Measurements from ENCODE around the gene PCBP3.

The PCBP3 gene

DNA sequence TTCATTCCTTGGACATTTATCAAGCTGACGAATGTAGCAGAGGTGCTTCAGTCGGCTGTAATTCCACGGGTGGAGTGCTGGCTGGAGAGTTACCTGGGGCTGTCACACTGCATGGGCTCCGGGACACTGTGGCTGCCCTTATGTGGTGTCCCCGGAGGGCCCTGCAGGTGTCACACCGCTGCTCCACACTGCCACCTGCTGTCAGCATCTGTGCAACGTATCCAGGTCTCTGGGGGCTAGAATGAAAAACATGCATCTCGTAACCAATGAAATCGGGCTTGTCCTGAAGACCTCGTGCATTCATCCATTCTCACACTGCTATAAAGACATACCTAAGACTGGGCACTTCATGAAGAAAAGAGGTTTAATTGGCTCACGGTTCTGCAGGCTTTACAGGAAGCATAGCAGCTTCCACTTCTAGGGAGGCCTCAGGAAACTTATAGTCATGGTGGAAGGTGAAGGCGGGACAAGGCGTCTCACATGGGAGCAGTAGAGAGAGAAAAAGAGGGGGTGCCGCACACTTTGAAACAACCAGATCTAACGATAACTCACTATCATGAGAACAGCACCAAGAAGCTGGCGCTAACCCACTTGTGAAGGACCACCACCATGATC is 46.7 kb upstream of the PCBP3 start:
- H3K27ac ChIP-seq (ENCODE audit: low read depth, low read length): no peak overlapping the region
- no peaks in the 10 kb centered on the region for H3K9me2 ChIP-seq (replicated peaks; ENCODE audit: insufficient read depth, low read length)
- no peak overlapping the region for H3K9ac ChIP-seq (ENCODE audit: low read length)
- no peak overlapping the region for H3K4me3 ChIP-seq (ENCODE audit: insufficient read depth, low read length, poor library complexity, severe bottlenecking)
- H3K9me3 ChIP-seq (ENCODE audit: insufficient read depth, low read length): no peaks in the 10 kb centered on the region
- peak; percentile 72 for TF ChIP-seq CTCF (IDR thresholded peaks at IDR 0.05; ENCODE audit: insufficient read depth, low read length, poor library complexity, severe bottlenecking)
- TF ChIP-seq EZH2phosphoT487 (conservative IDR thresholded peaks at IDR 0.05; ENCODE audit: low read length): no peak
- no peaks in the 10 kb centered on the region for H3K79me2 ChIP-seq (ENCODE audit: insufficient read depth, low read length)
- no peak overlapping the region for H3K4me2 ChIP-seq (ENCODE audit: low read depth, low read length, poor library complexity, severe bottlenecking)
- no peaks in the 10 kb centered on the region for H3K27me3 ChIP-seq (ENCODE audit: low read length)
- no peaks in the 10 kb centered on the region for H3K36me3 ChIP-seq (ENCODE audit: low read length)
- H2AFZ ChIP-seq (ENCODE audit: low read depth, low read length, severe bottlenecking): no peak overlapping the region
- no peaks in the 10 kb centered on the region for H4K20me1 ChIP-seq (ENCODE audit: low read depth, low read length)
- H3F3A ChIP-seq (ENCODE audit: insufficient read depth): no peaks in the 10 kb centered on the region

DNA sequence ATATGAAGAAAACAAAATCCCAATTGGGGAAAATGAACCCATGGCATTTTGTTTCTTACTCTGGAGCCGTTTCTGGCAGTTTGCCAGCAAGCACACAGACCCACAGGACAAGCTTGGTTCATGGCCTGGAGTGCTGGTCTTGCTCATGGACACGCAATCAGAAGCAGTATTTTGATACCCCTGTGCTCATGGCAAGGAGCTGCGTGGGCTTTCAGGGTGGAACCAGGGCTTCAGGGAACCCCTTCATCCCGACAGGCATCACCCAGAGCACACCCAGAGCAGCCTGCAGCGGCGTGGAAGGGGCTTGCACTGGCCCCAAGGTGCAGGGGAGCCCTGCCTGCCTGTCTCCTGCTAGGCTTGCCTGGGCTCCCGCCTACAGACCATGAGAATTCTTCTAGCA is 45.4 kb upstream of the PCBP3 start:
- Histone ChIP-seq H3K27ac (ENCODE audit: low read depth, low read length) (no peak overlapping the region), H3K27me3 (ENCODE audit: low read length) (no peaks in the 10 kb centered on the region), H2AFZ (ENCODE audit: low read depth, low read length, severe bottlenecking) (no peak overlapping the region), H3K4me2 (ENCODE audit: low read depth, low read length, poor library complexity, severe bottlenecking) (no peak overlapping the region), H3K9ac (ENCODE audit: low read length) (no peak overlapping the region), H3K9me2 (replicated peaks; ENCODE audit: insufficient read depth, low read length) (no peaks in the 10 kb centered on the region), H3K36me3 (ENCODE audit: low read length) (no peaks in the 10 kb centered on the region), H3F3A (ENCODE audit: insufficient read depth) (no peaks in the 10 kb centered on the region), H3K4me3 (ENCODE audit: insufficient read depth, low read length, poor library complexity, severe bottlenecking) (no peak overlapping the region), H3K79me2 (ENCODE audit: insufficient read depth, low read length) (no peaks in the 10 kb centered on the region), H4K20me1 (ENCODE audit: low read depth, low read length) (no peaks in the 10 kb centered on the region), H3K9me3 (ENCODE audit: insufficient read depth, low read length) (no peaks in the 10 kb centered on the region)
- no peak for TF ChIP-seq CTCF (IDR thresholded peaks at IDR 0.05; ENCODE audit: insufficient read depth, low read length, poor library complexity, severe bottlenecking)
- no peak for TF ChIP-seq EZH2phosphoT487 (conservative IDR thresholded peaks at IDR 0.05; ENCODE audit: low read length)

DNA sequence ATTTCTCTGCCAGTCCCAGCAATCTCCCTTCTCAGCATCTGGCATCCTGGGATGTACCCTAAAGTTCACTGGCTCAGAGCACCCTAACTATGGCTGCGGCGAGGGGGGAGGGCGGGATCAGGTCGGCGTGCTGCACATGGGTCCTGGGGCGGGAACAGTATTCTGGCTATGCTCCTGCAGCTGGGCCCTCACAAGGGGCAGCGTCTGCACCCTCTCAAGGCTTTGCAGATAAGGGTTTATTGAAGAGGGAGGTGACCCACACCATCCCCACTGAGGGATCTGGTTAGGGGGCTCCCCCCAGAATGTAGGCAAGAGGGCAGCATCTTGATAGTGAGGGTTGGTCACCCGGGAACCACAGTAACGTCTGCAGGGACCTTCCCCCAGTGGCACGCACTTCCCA is 44.9 kb upstream of the PCBP3 start:
- Histone ChIP-seq H3K4me2 (ENCODE audit: low read depth, low read length, poor library complexity, severe bottlenecking) (no peak overlapping the region), H2AFZ (ENCODE audit: low read depth, low read length, severe bottlenecking) (no peak overlapping the region), H3K9ac (ENCODE audit: low read length) (no peak overlapping the region), H4K20me1 (ENCODE audit: low read depth, low read length) (no peaks in the 10 kb centered on the region), H3K4me3 (ENCODE audit: insufficient read depth, low read length, poor library complexity, severe bottlenecking) (no peak overlapping the region), H3K9me2 (replicated peaks; ENCODE audit: insufficient read depth, low read length) (no peaks in the 10 kb centered on the region), H3K9me3 (ENCODE audit: insufficient read depth, low read length) (no peaks in the 10 kb centered on the region), H3K36me3 (ENCODE audit: low read length) (no peaks in the 10 kb centered on the region; the same call in 1 of the 2 replicates), H3F3A (ENCODE audit: insufficient read depth) (no peaks in the 10 kb centered on the region), H3K27me3 (ENCODE audit: low read length) (no peaks in the 10 kb centered on the region), H3K27ac (ENCODE audit: low read depth, low read length) (no peak overlapping the region), H3K79me2 (ENCODE audit: insufficient read depth, low read length) (no peaks in the 10 kb centered on the region)
- TF ChIP-seq CTCF (IDR thresholded peaks at IDR 0.05; ENCODE audit: insufficient read depth, low read length, poor library complexity, severe bottlenecking) (no peak), EZH2phosphoT487 (conservative IDR thresholded peaks at IDR 0.05; ENCODE audit: low read length) (no peak)

All from SU-DHL-6 (cell line).